Measurements from ENCODE around the gene MCOLN1. TPM values are rescaled to one million over a fixed set of nuclear protein-coding genes. Genes with fewer than 3 reads are reported as not detected.

MCOLN1 gene
- total RNA-seq, 1 donor from 2014 or later: 39.8 TPM

DNA sequence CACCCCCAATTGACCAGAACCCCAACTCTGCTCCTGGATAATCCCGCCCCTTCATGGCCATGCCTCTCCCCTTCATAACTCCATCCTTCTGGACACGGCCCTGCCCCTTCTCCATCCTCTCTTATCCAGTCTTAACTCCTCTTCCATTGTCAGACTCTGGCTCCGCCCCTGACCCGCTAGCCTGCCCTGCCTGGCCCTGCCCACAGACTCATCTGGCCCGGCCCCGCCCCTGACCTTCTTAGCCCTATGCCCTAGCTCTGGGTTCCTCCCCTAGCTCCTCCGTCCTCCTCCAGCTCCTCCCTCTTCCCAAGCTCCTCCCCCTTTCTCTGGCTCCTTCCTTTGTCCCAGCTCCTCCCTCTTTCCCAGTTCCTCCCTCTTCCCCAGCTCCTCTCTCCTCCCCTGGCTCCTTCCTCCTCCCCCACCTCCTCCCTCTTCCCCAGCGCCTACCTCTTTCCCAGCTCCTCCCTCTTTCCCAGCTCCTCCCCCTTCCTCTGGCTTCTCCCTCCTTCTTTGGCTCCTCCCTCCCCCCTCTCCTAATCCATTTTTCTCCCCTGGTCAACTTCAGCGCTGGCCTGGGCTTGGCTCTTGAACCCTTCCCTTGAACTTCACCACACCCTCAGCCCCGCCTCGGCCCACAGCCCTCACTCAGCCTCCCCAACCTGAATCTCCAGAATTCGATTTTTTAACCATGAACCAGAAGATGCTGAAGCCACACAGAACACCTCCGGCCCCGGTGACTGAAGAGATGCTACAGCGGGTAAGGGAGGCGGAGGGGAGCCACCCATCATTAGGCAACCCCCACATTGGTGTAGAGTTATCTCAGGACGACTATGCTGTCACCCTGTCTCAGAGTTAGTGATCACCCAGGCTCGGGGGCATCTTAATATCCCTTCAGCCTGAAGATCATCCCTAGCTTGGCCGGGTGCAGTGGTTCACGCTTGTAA is 15.8 kb upstream of the MCOLN1 start:
- DNase-seq: peak; percentile 91
- H3K27me3 Mint-ChIP-seq (ENCODE audit: unreplicated experiment): peaks cover 6% of the 10 kb centered on the region
- no peaks in the 10 kb centered on the region for H3K36me3 Mint-ChIP-seq (ENCODE audit: unreplicated experiment)
- no peaks in the 10 kb centered on the region for H3K9me3 Mint-ChIP-seq (ENCODE audit: unreplicated experiment)
- H3K4me3 Mint-ChIP-seq (ENCODE audit: unreplicated experiment): peak overlapping the region; percentile 7
- H3K27ac Mint-ChIP-seq (ENCODE audit: unreplicated experiment): peak overlapping the region; percentile 59
- TF ChIP-seq, protein P1, sequence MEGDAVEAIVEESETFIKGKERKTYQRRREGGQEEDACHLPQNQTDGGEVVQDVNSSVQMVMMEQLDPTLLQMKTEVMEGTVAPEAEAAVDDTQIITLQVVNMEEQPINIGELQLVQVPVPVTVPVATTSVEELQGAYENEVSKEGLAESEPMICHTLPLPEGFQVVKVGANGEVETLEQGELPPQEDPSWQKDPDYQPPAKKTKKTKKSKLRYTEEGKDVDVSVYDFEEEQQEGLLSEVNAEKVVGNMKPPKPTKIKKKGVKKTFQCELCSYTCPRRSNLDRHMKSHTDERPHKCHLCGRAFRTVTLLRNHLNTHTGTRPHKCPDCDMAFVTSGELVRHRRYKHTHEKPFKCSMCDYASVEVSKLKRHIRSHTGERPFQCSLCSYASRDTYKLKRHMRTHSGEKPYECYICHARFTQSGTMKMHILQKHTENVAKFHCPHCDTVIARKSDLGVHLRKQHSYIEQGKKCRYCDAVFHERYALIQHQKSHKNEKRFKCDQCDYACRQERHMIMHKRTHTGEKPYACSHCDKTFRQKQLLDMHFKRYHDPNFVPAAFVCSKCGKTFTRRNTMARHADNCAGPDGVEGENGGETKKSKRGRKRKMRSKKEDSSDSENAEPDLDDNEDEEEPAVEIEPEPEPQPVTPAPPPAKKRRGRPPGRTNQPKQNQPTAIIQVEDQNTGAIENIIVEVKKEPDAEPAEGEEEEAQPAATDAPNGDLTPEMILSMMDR (IDR thresholded peaks at IDR 0.05; ENCODE audit: partially characterized antibody, unreplicated experiment): no peak
- no peaks in the 10 kb centered on the region for H3K4me1 Mint-ChIP-seq (ENCODE audit: low read depth, unreplicated experiment)

DNA sequence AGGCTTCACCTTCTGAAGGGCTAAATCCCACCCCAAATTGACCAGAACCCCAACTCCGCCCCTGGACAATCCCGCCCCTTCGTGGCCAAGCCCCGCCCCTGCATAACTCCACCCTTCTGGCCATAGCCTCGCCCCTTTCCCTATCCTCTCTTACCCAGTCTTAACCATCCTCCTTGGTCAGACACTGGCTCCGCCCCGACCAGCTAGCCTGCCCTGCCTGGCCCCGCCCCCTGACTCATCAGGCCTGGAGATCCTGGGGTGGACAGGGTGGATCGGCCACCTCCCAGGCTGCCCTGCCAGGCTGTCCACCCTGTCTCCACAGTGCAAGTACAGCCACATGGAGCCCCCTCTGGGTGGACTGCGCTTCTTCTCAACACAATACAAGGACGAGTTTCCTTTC is 14.5 kb upstream of the MCOLN1 start:
- peak; percentile 75 for DNase-seq
- TF ChIP-seq, protein P1 (IDR thresholded peaks at IDR 0.05; ENCODE audit: partially characterized antibody, unreplicated experiment): no peak
- no peaks in the 10 kb centered on the region for H3K9me3 Mint-ChIP-seq (ENCODE audit: unreplicated experiment)
- no peaks in the 10 kb centered on the region for H3K36me3 Mint-ChIP-seq (ENCODE audit: unreplicated experiment)
- peaks cover 6% of the 10 kb centered on the region for H3K27me3 Mint-ChIP-seq (ENCODE audit: unreplicated experiment)
- no peak overlapping the region for H3K27ac Mint-ChIP-seq (ENCODE audit: unreplicated experiment)
- no peaks in the 10 kb centered on the region for H3K4me1 Mint-ChIP-seq (ENCODE audit: low read depth, unreplicated experiment)
- no peak overlapping the region for H3K4me3 Mint-ChIP-seq (ENCODE audit: unreplicated experiment)

DNA sequence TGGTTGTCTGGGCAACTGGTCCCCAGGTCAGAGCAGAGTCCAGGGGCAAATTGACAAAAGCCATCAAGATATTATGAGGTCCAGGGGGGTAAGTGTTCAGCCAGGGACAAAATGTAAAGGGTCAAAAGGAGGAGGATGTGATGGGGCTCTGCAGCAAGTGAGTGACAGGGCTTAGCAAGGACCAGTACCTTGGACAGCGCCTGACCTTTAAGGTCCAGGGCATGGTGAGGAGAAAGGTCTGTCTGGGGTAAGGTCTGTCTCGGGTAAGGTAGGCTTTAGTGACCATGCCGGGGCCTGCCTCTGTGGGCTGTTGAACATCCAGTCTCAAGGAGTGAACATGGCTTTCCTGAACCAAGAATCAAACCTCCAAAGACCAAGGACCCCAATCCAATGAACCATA is 12.8 kb upstream of the MCOLN1 start:
- H3K36me3 Mint-ChIP-seq (ENCODE audit: unreplicated experiment): no peaks in the 10 kb centered on the region
- peaks cover 2% of the 10 kb centered on the region for H3K9me3 Mint-ChIP-seq (ENCODE audit: unreplicated experiment)
- peaks cover 3% of the 10 kb centered on the region for H3K4me1 Mint-ChIP-seq (ENCODE audit: low read depth, unreplicated experiment)
- no peak for DNase-seq
- no peak overlapping the region for H3K4me3 Mint-ChIP-seq (ENCODE audit: unreplicated experiment)
- no peak overlapping the region for H3K27ac Mint-ChIP-seq (ENCODE audit: unreplicated experiment)
- peaks cover 9% of the 10 kb centered on the region for H3K27me3 Mint-ChIP-seq (ENCODE audit: unreplicated experiment)
- TF ChIP-seq, protein P1 (IDR thresholded peaks at IDR 0.05; ENCODE audit: partially characterized antibody, unreplicated experiment): no peak

DNA sequence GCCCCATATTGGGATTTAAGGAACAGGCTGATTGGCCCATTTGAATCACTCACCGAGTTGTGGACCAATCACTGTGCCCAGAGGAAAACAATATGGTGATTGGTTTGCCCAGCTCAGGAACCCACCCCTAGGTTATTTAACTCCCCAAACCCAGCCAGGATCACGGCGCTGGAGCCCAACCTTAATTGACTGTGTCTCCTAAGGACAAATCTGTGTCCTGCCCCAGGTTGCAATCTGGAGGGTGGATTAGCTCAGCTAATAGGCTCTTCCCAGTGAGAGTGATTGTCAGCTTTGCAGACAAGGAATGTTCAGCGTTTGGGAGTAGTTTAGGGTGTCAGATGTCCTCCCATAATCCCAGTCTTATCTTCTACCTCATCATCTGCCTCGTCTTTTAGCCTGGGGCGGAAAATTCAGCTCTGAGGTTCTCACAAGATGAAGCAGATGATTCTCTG is 10.0 kb upstream of the MCOLN1 start:
- peaks cover 13% of the 10 kb centered on the region for H3K4me1 Mint-ChIP-seq (ENCODE audit: low read depth, unreplicated experiment)

More for the DNA sequence above, 10.0 kb upstream of the MCOLN1 start:
- DNase-seq: no peak
- Mint-ChIP-seq H3K9me3 (ENCODE audit: unreplicated experiment) (peaks cover 10% of the 10 kb centered on the region), H3K27me3 (ENCODE audit: unreplicated experiment) (peaks cover 19% of the 10 kb centered on the region), H3K27ac (ENCODE audit: unreplicated experiment) (no peak overlapping the region), H3K4me3 (ENCODE audit: unreplicated experiment) (no peak overlapping the region), H3K36me3 (ENCODE audit: unreplicated experiment) (no peaks in the 10 kb centered on the region)
- TF ChIP-seq, protein P1 (IDR thresholded peaks at IDR 0.05; ENCODE audit: partially characterized antibody, unreplicated experiment): no peak

All from glutamatergic neuron (in vitro differentiated cells).